ENCODE measurements around the gene PSMD5.

PSMD5 gene

GRCh38 chr9:120846906-120847305, 4.2 kb upstream of the PSMD5 start:
- Histone ChIP-seq H3K36me3 (replicated peaks; ENCODE audit: insufficient read depth, low read length) (0 out of 2 replicates have a peak, but pooled peaks cover 5% of the 10 kb centered on the region), H3F3A (ENCODE audit: insufficient read depth, low read length) (0 out of 2 replicates have a peak, but pooled peaks cover 2% of the 10 kb centered on the region), H3K9ac (ENCODE audit: low read length) (no peak overlapping the region), H4K20me1 (ENCODE audit: insufficient read depth, low read length) (no peaks in the 10 kb centered on the region), H3K27me3 (replicated peaks; ENCODE audit: insufficient read depth, low read length) (no peaks in the 10 kb centered on the region), H3K27ac (ENCODE audit: low read length) (no peak overlapping the region), H2AFZ (ENCODE audit: low read length) (no peak overlapping the region), H3K9me2 (replicated peaks; ENCODE audit: insufficient read depth, low read length) (no peaks in the 10 kb centered on the region), H3K79me2 (ENCODE audit: low read length) (peaks cover 68% of the 10 kb centered on the region), H3K4me3 (ENCODE audit: low read length) (no peak overlapping the region), H3K4me2 (ENCODE audit: low read depth, low read length) (no peak overlapping the region), H3K9me3 (replicated peaks; ENCODE audit: insufficient read depth, low read length) (no peaks in the 10 kb centered on the region), H3K4me1 (ENCODE audit: low read length) (peaks cover 13% of the 10 kb centered on the region)
- no peak for DNase-seq
- TF ChIP-seq CTCF (IDR thresholded peaks at IDR 0.05; ENCODE audit: low read length) (no peak), EZH2phosphoT487 (IDR thresholded peaks at IDR 0.05; ENCODE audit: low read length) (no peak), EZH2 (optimal IDR thresholded peaks at IDR 0.05; ENCODE audit: low read depth, low read length) (no peak)

- Histone ChIP-seq H3K9me2 (replicated peaks; ENCODE audit: insufficient read depth, low read length) (no peaks in the 10 kb centered on the region), H4K20me1 (ENCODE audit: insufficient read depth, low read length) (no peaks in the 10 kb centered on the region), H3K79me2 (ENCODE audit: low read length) (peaks cover 74% of the 10 kb centered on the region), H3K36me3 (replicated peaks; ENCODE audit: insufficient read depth, low read length) (0 out of 2 replicates have a peak, but pooled peaks cover 5% of the 10 kb centered on the region), H3K4me1 (ENCODE audit: low read length) (peaks cover 17% of the 10 kb centered on the region), H3K4me3 (ENCODE audit: low read length) (no peak overlapping the region), H3K9ac (ENCODE audit: low read length) (no peak overlapping the region), H3K9me3 (replicated peaks; ENCODE audit: insufficient read depth, low read length) (no peaks in the 10 kb centered on the region), H3K4me2 (ENCODE audit: low read depth, low read length) (no peak overlapping the region), H2AFZ (ENCODE audit: low read length) (no peak overlapping the region), H3K27ac (ENCODE audit: low read length) (no peak overlapping the region), H3F3A (ENCODE audit: insufficient read depth, low read length) (0 out of 2 replicates have a peak, but pooled peaks cover 2% of the 10 kb centered on the region), H3K27me3 (replicated peaks; ENCODE audit: insufficient read depth, low read length) (no peaks in the 10 kb centered on the region)
- no peak for TF ChIP-seq EZH2phosphoT487 (IDR thresholded peaks at IDR 0.05; ENCODE audit: low read length)
- no peak for TF ChIP-seq EZH2 (optimal IDR thresholded peaks at IDR 0.05; ENCODE audit: low read depth, low read length)
- no peak for TF ChIP-seq CTCF (IDR thresholded peaks at IDR 0.05; ENCODE audit: low read length)
- no peak for DNase-seq
Measured at GRCh38 chr9:120846251-120846889, 3.6 kb upstream of the PSMD5 start.

- no peaks in the 10 kb centered on the region for H3K9me2 ChIP-seq (replicated peaks; ENCODE audit: insufficient read depth, low read length)
- no peaks in the 10 kb centered on the region for H3K9me3 ChIP-seq (replicated peaks; ENCODE audit: insufficient read depth, low read length)
- H3K36me3 ChIP-seq (replicated peaks; ENCODE audit: insufficient read depth, low read length): 0 out of 2 replicates have a peak, but pooled peaks cover 5% of the 10 kb centered on the region
- H3K79me2 ChIP-seq (ENCODE audit: low read length): peaks cover 81% of the 10 kb centered on the region
- no peaks in the 10 kb centered on the region for H3K27me3 ChIP-seq (replicated peaks; ENCODE audit: insufficient read depth, low read length)
- H2AFZ ChIP-seq (ENCODE audit: low read length): no peak overlapping the region
- H3K4me1 ChIP-seq (ENCODE audit: low read length): peaks cover 17% of the 10 kb centered on the region
- H3K27ac ChIP-seq (ENCODE audit: low read length): no peak overlapping the region
- H3F3A ChIP-seq (ENCODE audit: insufficient read depth, low read length): 0 out of 2 replicates have a peak, but pooled peaks cover 2% of the 10 kb centered on the region
- no peaks in the 10 kb centered on the region for H4K20me1 ChIP-seq (ENCODE audit: insufficient read depth, low read length)
- no peak for DNase-seq
- no peak overlapping the region for H3K4me3 ChIP-seq (ENCODE audit: low read length)
- no peak for TF ChIP-seq CTCF (IDR thresholded peaks at IDR 0.05; ENCODE audit: low read length)
- no peak for TF ChIP-seq EZH2phosphoT487 (IDR thresholded peaks at IDR 0.05; ENCODE audit: low read length)
- TF ChIP-seq EZH2 (optimal IDR thresholded peaks at IDR 0.05; ENCODE audit: low read depth, low read length): no peak
- H3K4me2 ChIP-seq (ENCODE audit: low read depth, low read length): no peak overlapping the region
- H3K9ac ChIP-seq (ENCODE audit: low read length): no peak overlapping the region
Measured at GRCh38 chr9:120845255-120845654, 2.5 kb upstream of the PSMD5 start.

All from MM.1S (cell line).